Type B pancreatic cell (in vitro differentiated cells): ENCODE results near the gene AHRR. TPM values are rescaled to one million over a fixed set of nuclear protein-coding genes. Genes with fewer than 3 reads are reported as not detected.

ENCODE experiments used
- DNase-seq: peaks from one replicate; pipeline ENCODE4 v3.0.0; 2021; ENCODE audit warnings: mixed read lengths; ENCODE audit not compliant: unreplicated experiment; ENCODE audit errors: extremely low spot score
- H3K27ac Mint-ChIP-seq: 2 replicates; pipeline ENCODE4 v1.8.0; 2021; ENCODE audit warnings: mild to moderate bottlenecking, mixed read lengths
- H3K27me3 Mint-ChIP-seq: 2 replicates; pipeline ENCODE4 v1.8.0; 2021; ENCODE audit warnings: mixed read lengths
- H3K36me3 Mint-ChIP-seq: 2 replicates; pipeline ENCODE4 v1.8.0; 2021; ENCODE audit warnings: mixed read lengths
- H3K4me1 Mint-ChIP-seq: one replicate; pipeline ENCODE4 v1.8.0; 2021; ENCODE audit warnings: mixed read lengths; ENCODE audit not compliant: unreplicated experiment
- H3K4me3 Mint-ChIP-seq: 2 replicates; pipeline ENCODE4 v1.8.0; 2021; ENCODE audit warnings: mild to moderate bottlenecking, mixed read lengths
- H3K9me3 Mint-ChIP-seq: 2 replicates; pipeline ENCODE4 v1.8.0; 2021; ENCODE audit warnings: mixed read lengths
- CTCF ChIP-seq: fragments of 200-600 bp; sonication (generic); conservative IDR thresholded peaks from 2 replicates; pipeline ENCODE4 v1.5.0; 2021; ENCODE audit warnings: antibody characterized with exemption, mild to moderate bottlenecking
- total RNA-seq: library from RNA; stranded (reverse); gene quantifications from 2 replicates; pipeline ENCODE4 v1.2.1, GENCODE V29; 2021; ENCODE audit warnings: low replicate concordance

AHRR gene
- total RNA-seq, 1 donor from 2014 or later: 13.4 TPM

- Mint-ChIP-seq H3K27ac (no peak overlapping the region), H3K27me3 (no peaks in the 10 kb centered on the region), H3K4me1 (peaks cover 15% of the 10 kb centered on the region), H3K9me3 (peaks cover 15% of the 10 kb centered on the region), H3K36me3 (peaks cover 53% of the 10 kb centered on the region), H3K4me3 (no peak overlapping the region)
- no peak for DNase-seq
- TF ChIP-seq CTCF: no peak
Observed at GRCh38 chr5:448766-449090, 127.2 kb downstream of the AHRR start.

GRCh38 chr5:449151-449550 is 127.6 kb downstream of the AHRR start:
- Mint-ChIP-seq H3K27ac (no peak overlapping the region), H3K4me3 (no peak overlapping the region), H3K4me1 (peaks cover 14% of the 10 kb centered on the region), H3K36me3 (peaks cover 58% of the 10 kb centered on the region), H3K9me3 (peaks cover 15% of the 10 kb centered on the region), H3K27me3 (no peaks in the 10 kb centered on the region)
- peak; percentile 18 for DNase-seq
- TF ChIP-seq CTCF: no peak

- TF ChIP-seq CTCF: no peak
- Mint-ChIP-seq H3K36me3 (peaks cover 56% of the 10 kb centered on the region), H3K27ac (no peak overlapping the region), H3K27me3 (no peaks in the 10 kb centered on the region), H3K4me3 (no peak overlapping the region), H3K9me3 (peaks cover 15% of the 10 kb centered on the region), H3K4me1 (no peaks in the 10 kb centered on the region)
- no peak for DNase-seq
Observed at GRCh38 chr5:451587-452458, 130.3 kb downstream of the AHRR start.

- Mint-ChIP-seq H3K27ac (no peak overlapping the region), H3K4me3 (no peak overlapping the region), H3K27me3 (no peaks in the 10 kb centered on the region), H3K36me3 (peaks cover 58% of the 10 kb centered on the region), H3K4me1 (no peaks in the 10 kb centered on the region), H3K9me3 (peaks cover 15% of the 10 kb centered on the region)
- TF ChIP-seq CTCF: no peak
- no peak for DNase-seq
Observed at GRCh38 chr5:452978-453710, 131.6 kb downstream of the AHRR start.

GRCh38 chr5:453725-454481 is 132.4 kb downstream of the AHRR start:
- Mint-ChIP-seq H3K4me3 (no peak overlapping the region), H3K27ac (no peak overlapping the region), H3K9me3 (peaks cover 15% of the 10 kb centered on the region), H3K36me3 (peaks cover 60% of the 10 kb centered on the region), H3K27me3 (no peaks in the 10 kb centered on the region), H3K4me1 (no peaks in the 10 kb centered on the region)
- no peak for TF ChIP-seq CTCF
- no peak for DNase-seq
